Sigmoid colon (tissue), 4 donors: ENCODE data around the gene IRF7.

Experiments used
- EP300 ChIP-seq, 4 donors: sonication (generic); formaldehyde crosslinking; IDR thresholded peaks; one replicate each; pipeline ENCODE4 v1.6.1; 2017; ENCODE audit warnings: antibody characterized with exemption in 4 of 4
- POLR2A ChIP-seq, 2 donors: fragments of 450-650 bp; IDR thresholded peaks; one replicate each; pipeline ENCODE4 v1.6.1; 2016; ENCODE audit warnings: antibody characterized with exemption in 2 of 2, mild to moderate bottlenecking in 2 of 2, moderate library complexity in 2 of 2
- POLR2AphosphoS5 ChIP-seq, 4 donors: sonication (generic); formaldehyde crosslinking; IDR thresholded peaks; one replicate each; pipeline ENCODE4 v1.6.1; 2017; ENCODE audit warnings: antibody characterized with exemption in 4 of 4
- TF ChIP-seq, protein P1 (sequence below), 4 experiments: fragments of 450-650 bp in 3 of 4; fragments of 200-600 bp in 1 of 4; IDR thresholded peaks; one replicate each; pipeline ENCODE4 v1.5.1; 2016 to 2019; ENCODE audit warnings: antibody characterized with exemption in 4 of 4, mild to moderate bottlenecking in 3 of 4, moderate library complexity in 2 of 4

DNA sequence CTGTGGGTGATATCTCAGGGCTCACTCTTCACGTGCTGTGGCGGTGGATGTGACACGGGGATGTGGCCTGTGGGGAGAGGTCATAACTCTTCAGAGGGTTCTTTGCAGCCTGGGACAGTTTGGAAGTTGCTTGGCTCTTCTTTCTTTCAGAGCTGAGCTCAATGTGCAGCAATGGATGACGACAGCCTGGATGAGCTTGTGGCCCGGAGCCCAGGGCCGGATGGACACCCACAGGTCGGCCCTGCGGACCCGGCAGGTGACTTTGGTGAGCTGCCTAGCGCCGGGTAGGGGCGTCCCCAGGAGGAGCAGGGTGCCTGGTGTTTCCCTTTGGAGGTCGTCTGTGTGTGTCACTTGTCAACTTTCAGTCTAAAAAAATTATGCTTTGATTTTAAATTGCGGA, 34.4 kb downstream of the IRF7 start:
- no peak for TF ChIP-seq POLR2AphosphoS5 (IDR thresholded peaks at IDR 0.05)
- no peak for TF ChIP-seq EP300 (IDR thresholded peaks at IDR 0.05)
- TF ChIP-seq, protein P1, sequence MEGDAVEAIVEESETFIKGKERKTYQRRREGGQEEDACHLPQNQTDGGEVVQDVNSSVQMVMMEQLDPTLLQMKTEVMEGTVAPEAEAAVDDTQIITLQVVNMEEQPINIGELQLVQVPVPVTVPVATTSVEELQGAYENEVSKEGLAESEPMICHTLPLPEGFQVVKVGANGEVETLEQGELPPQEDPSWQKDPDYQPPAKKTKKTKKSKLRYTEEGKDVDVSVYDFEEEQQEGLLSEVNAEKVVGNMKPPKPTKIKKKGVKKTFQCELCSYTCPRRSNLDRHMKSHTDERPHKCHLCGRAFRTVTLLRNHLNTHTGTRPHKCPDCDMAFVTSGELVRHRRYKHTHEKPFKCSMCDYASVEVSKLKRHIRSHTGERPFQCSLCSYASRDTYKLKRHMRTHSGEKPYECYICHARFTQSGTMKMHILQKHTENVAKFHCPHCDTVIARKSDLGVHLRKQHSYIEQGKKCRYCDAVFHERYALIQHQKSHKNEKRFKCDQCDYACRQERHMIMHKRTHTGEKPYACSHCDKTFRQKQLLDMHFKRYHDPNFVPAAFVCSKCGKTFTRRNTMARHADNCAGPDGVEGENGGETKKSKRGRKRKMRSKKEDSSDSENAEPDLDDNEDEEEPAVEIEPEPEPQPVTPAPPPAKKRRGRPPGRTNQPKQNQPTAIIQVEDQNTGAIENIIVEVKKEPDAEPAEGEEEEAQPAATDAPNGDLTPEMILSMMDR (IDR thresholded peaks at IDR 0.05) = no peak
- no peak for TF ChIP-seq POLR2A (IDR thresholded peaks at IDR 0.05)
